AG04449 (cell line): ENCODE results near the gene TRIM14.
"Not testable (repeated sequence)": the region's sequence is repeated elsewhere in the genome, so short reads cannot be mapped to it uniquely, and the experiment has no call there.

Source experiments
- CTCF ChIA-PET: fragments of 350-600 bp; formaldehyde crosslinking; extraction: SDS; loops from one replicate; lab custom pipeline; 2021; ENCODE audit warnings: antibody characterized with exemption; lab: Yijun Ruan, JAX
- POLR2A ChIA-PET: fragments of 400-600, 350-600 bp; formaldehyde crosslinking; extraction: SDS; loops from one replicate; lab custom pipeline; 2020; ENCODE audit warnings: antibody characterized with exemption, inconsistent platforms; lab: Yijun Ruan, JAX
- DNase-seq: peaks from one replicate; pipeline ENCODE4 v3.0.0-alpha.2; 2010; ENCODE audit warnings: low read depth, low spot score
- H3K4me3 ChIP-seq: 2 replicates; pipeline ENCODE4 v1.5.1; 2011; ENCODE audit warnings: low read depth, mild to moderate bottlenecking, control low read depth, low read length
- CTCF ChIP-seq: IDR thresholded peaks from one replicate; pipeline ENCODE4 v1.5.1; 2011; ENCODE audit warnings: mild to moderate bottlenecking, moderate library complexity, low read length, control low read depth, inconsistent platforms; ENCODE audit not compliant: insufficient read depth; ENCODE audit errors: missing control alignments

The TRIM14 gene

GRCh38 chr9:98121058-98121457 lies 2.0 kb upstream of the TRIM14 start:
- no peak for TF ChIP-seq CTCF
- POLR2A ChIA-PET, result no interaction called here

GRCh38 chr9:98120476-98120875 lies 1.5 kb upstream of the TRIM14 start:
- ChIA-PET CTCF (interaction anchor here (1.4 to 2.7 kb wide), 2 partner anchors 12 to 144 kb away, joined by 5 to 9 read pairs; no protein-coding TSS in a partner anchor), POLR2A (no interaction called here)
- DNase-seq, result no peak
- H3K4me3 ChIP-seq, result no peak overlapping the region
- TF ChIP-seq CTCF, result no peak

More at GRCh38 chr9:98121058-98121457, 2.0 kb upstream of the TRIM14 start:
- CTCF ChIA-PET, result interaction anchor here (1.4 to 2.7 kb wide), 2 partner anchors 11 to 143 kb away, joined by 5 to 9 read pairs; no protein-coding TSS in a partner anchor
- no peak for DNase-seq
- H3K4me3 ChIP-seq, result no peak overlapping the region

- DNase-seq, result peak; percentile 7
- CTCF ChIA-PET, result interaction anchor here (0.8 to 1.9 kb wide), 10 partner anchors 8 to 193 kb away, joined by 3 to 10 read pairs (median 3); partner anchors contain the start of gene CORO2A
- peak overlapping the region; percentile 67 for H3K4me3 ChIP-seq
- TF ChIP-seq CTCF, result peak; percentile 25
- POLR2A ChIA-PET, result no interaction called here
These were observed 910 bp downstream of the TRIM14 start for GRCh38 chr9:98117984-98118639.

- DNase-seq, POLR2A ChIA-PET, H3K4me3 ChIP-seq: not testable (repeated sequence)
- CTCF ChIA-PET, result interaction anchor here (1.3 kb wide), 1 partner anchor 89 kb away, joined by 3 read pairs; no protein-coding TSS in a partner anchor
These were observed 1.9 kb downstream of the TRIM14 start for GRCh38 chr9:98117097-98117496.

- TF ChIP-seq CTCF, result no peak
- CTCF ChIA-PET, result interaction anchor here (2.0 kb wide), 1 partner anchor 10 kb away, joined by 10 read pairs; the partner anchor contains the start of gene TRIM14
- POLR2A ChIA-PET, result no interaction called here
- no peak overlapping the region for H3K4me3 ChIP-seq
- DNase-seq, result no peak
These were observed 10.0 kb downstream of the TRIM14 start for GRCh38 chr9:98109052-98109451.

- ChIA-PET CTCF (interaction anchor here (1.0 kb wide), 1 partner anchor 85 kb away, joined by 3 read pairs; no protein-coding TSS in a partner anchor), POLR2A (no interaction called here)
- DNase-seq, result no peak
- TF ChIP-seq CTCF, result no peak
- H3K4me3 ChIP-seq, result no peak overlapping the region
These were observed 10.4 kb downstream of the TRIM14 start for GRCh38 chr9:98108531-98109031.
